Kidney (tissue), 14 donors: ENCODE measurements around the gene C1orf141. TPM values are rescaled to one million over a fixed set of nuclear protein-coding genes. Genes with fewer than 3 reads are reported as not detected.

ENCODE experiments used
- DNase-seq, 5 donors: peaks; one replicate each; pipeline ENCODE4 v3.0.0-alpha.2; 2013 to 2020
- FAIRE-seq: peaks from 2 replicates; lab custom pipeline; 2012; peaks lifted over from hg19 to GRCh38; lab: Jason Lieb, UNC
- H3K27ac ChIP-seq, 2 donors: one replicate each; pipeline ENCODE4 v1.7.0; 2013; ENCODE audit warnings: low read depth in 2 of 2, low read length in 2 of 2, inconsistent platforms in 1 of 2
- H3K27me3 ChIP-seq: one replicate; pipeline ENCODE4 v1.7.1; 2013; ENCODE audit warnings: low read length, inconsistent platforms; ENCODE audit not compliant: control insufficient read depth, insufficient read depth
- H3K36me3 ChIP-seq, 3 donors: one replicate each; pipeline versions ENCODE4 v1.7.0 to v1.7.1; 2013; ENCODE audit warnings: low read length in 3 of 3, control low read depth in 1 of 3, inconsistent platforms in 1 of 3; ENCODE audit not compliant: insufficient read depth in 3 of 3, control insufficient read depth in 2 of 3
- H3K4me1 ChIP-seq, 3 donors: one replicate each; pipeline versions ENCODE4 v1.7.0 to v1.7.1; 2013; ENCODE audit warnings: low read length in 3 of 3, inconsistent platforms in 1 of 3, low read depth in 1 of 3; ENCODE audit not compliant: control insufficient read depth in 2 of 3, insufficient read depth in 2 of 3
- H3K4me3 ChIP-seq, 3 donors: one replicate each; pipeline versions ENCODE4 v1.7.0 to v1.8.1; 2013; ENCODE audit warnings: low read length in 3 of 3, control low read depth in 1 of 3, inconsistent platforms in 1 of 3
- H3K9ac ChIP-seq, 3 donors: one replicate each; pipeline versions ENCODE4 v1.7.0 to v1.7.1; 2013; ENCODE audit warnings: low read length in 3 of 3, control low read depth in 1 of 3, inconsistent platforms in 1 of 3
- H3K9me3 ChIP-seq, 3 donors: one replicate each; pipeline versions ENCODE4 v1.7.0 to v1.7.1; 2013; ENCODE audit warnings: low read length in 3 of 3, control low read depth in 1 of 3, inconsistent platforms in 1 of 3; ENCODE audit not compliant: control insufficient read depth in 2 of 3, insufficient read depth in 1 of 3
- intact Hi-C: fragments of 100-400 bp; cut with DNase I; formaldehyde crosslinking; loops from one replicate; pipeline ENCODE4 v1.11.1; 2022
- polyA plus RNA-seq: library from polyadenylated mRNA; stranded (reverse); fragments of 350-450 nt; fragmentation: Illumina TruSeq; extraction: RNeasy Lipid Tissue Mini Kit (QIAGEN cat#74804); gene quantifications from one replicate; pipeline ENCODE4 v1.2.3, GENCODE V29; 2014; ENCODE audit warnings: low read depth, low replicate concordance; ENCODE audit not compliant: insufficient read depth
- total RNA-seq: library from RNA; stranded (reverse); fragmentation: NEBNext Ultra II Directional; extraction: Animal tissue kit (Norgen Biotek cat#: 25700); gene quantifications from one replicate; pipeline ENCODE4 v1.2.1, GENCODE V29; 2021
- TF ChIP-seq, protein P1 (sequence below): IDR thresholded peaks from 3 replicates; pipeline ENCODE4 v1.5.1; 2012; ENCODE audit warnings: mild to moderate bottlenecking, moderate library complexity, borderline replicate concordance; ENCODE audit not compliant: insufficient read depth; ENCODE audit errors: extremely low read depth
- donor health status: control.
- donor health status: control.
- donor health status: control.
- donor health status: control.
- donor health status: control.
- donor health status: DM: yes; HTN: yes; CAD: no.
- donor health status: Normal renal cell carcinoma (clear cell type).

The C1orf141 gene
- total and polyA plus RNA-seq, 2 donors from 2014 or later = not detected

DNA sequence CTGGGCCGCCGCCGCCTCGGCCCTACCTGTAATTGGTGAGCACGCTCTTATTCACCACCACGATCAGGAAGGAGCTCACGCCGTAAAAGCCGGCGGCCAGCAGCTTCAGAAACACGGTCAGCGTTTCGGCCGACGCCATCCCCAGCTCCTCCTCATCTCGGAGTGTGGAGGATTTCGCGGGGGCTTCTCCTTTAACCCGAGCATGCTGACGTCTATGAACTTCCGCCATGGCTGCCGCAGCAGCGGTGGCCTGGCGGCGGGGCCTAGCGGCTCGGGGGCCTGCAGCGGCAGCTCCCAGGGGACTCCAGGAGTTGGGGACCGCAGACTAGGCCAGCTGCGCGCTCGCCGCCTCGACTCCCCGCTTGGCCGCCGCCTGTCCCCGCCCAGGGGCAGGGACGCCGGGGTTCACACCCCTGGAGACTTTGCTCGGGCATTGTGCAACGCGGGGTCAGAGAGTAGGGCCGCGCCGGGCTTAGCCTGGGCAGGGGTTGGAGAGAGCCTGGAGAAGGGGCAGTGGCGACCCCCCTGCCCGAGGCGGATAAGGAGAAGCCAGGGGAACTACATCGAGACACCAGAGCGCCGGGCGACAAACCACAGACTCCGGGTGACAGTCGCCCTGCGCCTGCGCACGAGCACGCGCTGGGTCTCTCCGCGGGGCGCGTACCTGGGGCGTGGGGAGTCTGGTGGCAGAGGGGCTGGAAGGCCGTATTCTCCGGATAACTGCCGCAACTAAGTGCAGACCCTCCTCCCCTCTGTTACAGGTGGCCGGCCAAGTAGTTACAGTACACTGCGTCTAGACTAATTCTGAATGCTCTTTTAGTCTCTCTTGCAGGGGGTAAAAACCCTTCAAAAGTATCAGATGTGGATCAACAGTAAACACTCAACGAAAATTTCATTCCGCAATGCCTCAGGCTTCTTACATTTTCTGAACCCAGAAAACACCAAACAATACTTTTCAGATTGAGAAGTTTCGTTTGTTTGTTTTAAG lies 80.7 kb downstream of the C1orf141 start, which contains the start of gene SLC35D1:
Gene SLC35D1, minus strand, starts transcription at position 364 of the 988 bp plus-strand sequence. Its CDS starts 135 bp downstream, at position 229.
- FAIRE-seq = no peak
- peak within 1 kb of the TSS; percentile 81 to 93 (median 93) for H3K9ac ChIP-seq
- H3K27me3 ChIP-seq = no peaks in the 10 kb centered on the region
- intact Hi-C loops = no loop called here
- H3K4me1 ChIP-seq = peaks cover 0 to 5% (median 0%) of the 10 kb centered on the region in 3 donors
- DNase-seq = peak; percentile 90 to 96 (median 95)
- H3K36me3 ChIP-seq = peaks cover 0 to 2% (median 0%) of the 10 kb centered on the region in 3 donors
- peak within 1 kb of the TSS; percentile 93 to 94 for H3K27ac ChIP-seq
- H3K4me3 ChIP-seq = peak within 1 kb of the TSS; percentile 83 to 96 (median 95)
- TF ChIP-seq, protein P1, sequence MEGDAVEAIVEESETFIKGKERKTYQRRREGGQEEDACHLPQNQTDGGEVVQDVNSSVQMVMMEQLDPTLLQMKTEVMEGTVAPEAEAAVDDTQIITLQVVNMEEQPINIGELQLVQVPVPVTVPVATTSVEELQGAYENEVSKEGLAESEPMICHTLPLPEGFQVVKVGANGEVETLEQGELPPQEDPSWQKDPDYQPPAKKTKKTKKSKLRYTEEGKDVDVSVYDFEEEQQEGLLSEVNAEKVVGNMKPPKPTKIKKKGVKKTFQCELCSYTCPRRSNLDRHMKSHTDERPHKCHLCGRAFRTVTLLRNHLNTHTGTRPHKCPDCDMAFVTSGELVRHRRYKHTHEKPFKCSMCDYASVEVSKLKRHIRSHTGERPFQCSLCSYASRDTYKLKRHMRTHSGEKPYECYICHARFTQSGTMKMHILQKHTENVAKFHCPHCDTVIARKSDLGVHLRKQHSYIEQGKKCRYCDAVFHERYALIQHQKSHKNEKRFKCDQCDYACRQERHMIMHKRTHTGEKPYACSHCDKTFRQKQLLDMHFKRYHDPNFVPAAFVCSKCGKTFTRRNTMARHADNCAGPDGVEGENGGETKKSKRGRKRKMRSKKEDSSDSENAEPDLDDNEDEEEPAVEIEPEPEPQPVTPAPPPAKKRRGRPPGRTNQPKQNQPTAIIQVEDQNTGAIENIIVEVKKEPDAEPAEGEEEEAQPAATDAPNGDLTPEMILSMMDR = no peak
- H3K9me3 ChIP-seq = no peaks in the 10 kb centered on the region

DNA sequence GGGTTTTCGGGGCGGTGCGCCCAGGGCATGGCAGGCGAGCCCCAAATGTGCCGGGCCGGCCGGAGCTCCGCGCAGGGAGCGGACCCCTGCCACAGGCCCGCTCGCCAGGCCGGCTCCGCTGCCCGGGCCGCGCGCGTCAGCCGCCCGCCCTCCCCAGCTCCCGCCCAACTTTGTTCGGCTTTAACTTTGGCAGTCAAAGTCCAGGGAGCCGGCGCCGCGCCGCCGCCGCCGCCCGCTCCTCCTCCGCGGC lies 81.3 kb downstream of the C1orf141 start:
- H3K27ac ChIP-seq = peak overlapping the region; percentile 93 to 94
- H3K4me1 ChIP-seq = peaks cover 0 to 5% (median 0%) of the 10 kb centered on the region in 3 donors
- H3K9me3 ChIP-seq = no peaks in the 10 kb centered on the region
- TF ChIP-seq, protein P1 = no peak
- intact Hi-C loops = no loop called here
- DNase-seq (peak in 3 of 5 donors; percentile 76 to 86 (median 79)), FAIRE-seq (no peak)
- H3K27me3 ChIP-seq = no peaks in the 10 kb centered on the region
- H3K4me3 ChIP-seq = peak overlapping the region; percentile 83 to 96 (median 95)
- H3K9ac ChIP-seq = peak overlapping the region; percentile 71 to 93 (median 93)
- peaks cover 0 to 4% (median 2%) of the 10 kb centered on the region in 3 donors for H3K36me3 ChIP-seq

DNA sequence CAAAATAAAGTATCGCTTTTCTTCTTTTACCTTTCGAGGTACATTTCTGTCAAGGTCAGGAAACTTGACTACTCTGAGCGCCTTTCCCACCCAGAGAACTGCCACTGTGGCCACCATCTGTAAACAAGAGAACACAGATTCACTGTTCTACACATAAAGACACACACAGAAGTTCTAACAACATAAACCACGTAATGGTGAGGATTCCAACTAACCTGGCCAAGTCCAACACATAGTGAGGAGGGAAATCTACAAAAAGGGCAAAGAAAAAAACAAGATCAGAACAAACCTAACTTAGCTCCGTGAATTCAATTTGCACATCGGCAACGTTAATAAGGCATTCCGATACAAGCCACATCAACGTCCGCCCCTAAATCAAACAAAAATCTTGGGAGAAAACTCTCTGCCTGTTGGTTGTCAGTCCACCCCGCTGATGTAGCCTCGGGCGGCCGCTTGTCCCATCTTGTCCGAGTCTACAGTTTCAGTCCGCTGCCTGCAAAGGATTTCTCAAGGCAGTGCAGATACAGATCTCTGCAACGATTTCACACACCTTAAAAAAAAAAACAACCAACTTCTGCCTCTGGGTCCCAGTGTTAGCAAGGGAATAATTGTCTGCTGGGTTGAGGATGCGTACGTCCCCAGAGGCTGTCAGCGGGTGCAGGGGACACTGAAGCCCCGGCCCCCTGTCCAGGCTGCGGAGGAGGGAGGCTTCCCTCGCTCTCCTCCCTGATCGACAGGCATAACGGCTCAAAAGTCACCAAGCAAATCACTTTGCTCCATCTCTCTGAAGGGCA lies 81.8 kb downstream of the C1orf141 start:
- no peaks in the 10 kb centered on the region for H3K27me3 ChIP-seq
- H3K9ac ChIP-seq = peak overlapping the region; percentile 71 to 93 (median 93)
- peaks cover 0 to 5% (median 0%) of the 10 kb centered on the region in 3 donors for H3K4me1 ChIP-seq
- peaks cover 0 to 8% (median 2%) of the 10 kb centered on the region in 3 donors for H3K36me3 ChIP-seq
- H3K9me3 ChIP-seq = no peaks in the 10 kb centered on the region
- FAIRE-seq (no peak), DNase-seq (peak; percentile 41 to 77 (median 69))
- H3K4me3 ChIP-seq = peak overlapping the region; percentile 83 to 96 (median 95)
- intact Hi-C loops = no loop called here
- H3K27ac ChIP-seq = peak overlapping the region; percentile 49 to 94
- TF ChIP-seq, protein P1 = no peak
